Measurements from ENCODE around the gene ABCD3.
A peak's percentile ranks its signal among the peaks of the same experiment; 100 is the strongest.

ABCD3 gene

DNA sequence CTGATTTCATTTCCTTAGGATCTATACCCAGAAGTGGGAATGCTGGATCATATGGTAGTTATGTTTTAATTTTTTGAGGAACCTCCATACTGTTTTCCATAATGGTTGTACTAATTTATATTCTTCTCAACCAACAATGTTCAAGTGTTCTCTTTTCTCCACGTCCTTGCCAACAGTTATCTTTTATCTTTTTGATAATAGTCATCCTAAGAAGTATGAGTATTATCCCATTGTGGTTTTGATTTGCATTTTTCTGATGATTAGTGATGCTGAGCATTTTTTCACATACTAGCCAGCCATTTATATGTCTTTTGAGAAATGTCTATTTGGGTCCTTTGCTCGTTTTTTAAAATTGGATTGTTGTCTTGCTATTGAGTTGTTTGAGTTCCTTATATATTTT is 38.5 kb downstream of the ABCD3 start:
- H3K4me3 ChIP-seq (replicated peaks; ENCODE audit: low read depth, low read length), result no peak overlapping the region
- no peak for DNase-seq (ENCODE audit: extremely low read depth, low read depth)
- TF ChIP-seq, protein P1, sequence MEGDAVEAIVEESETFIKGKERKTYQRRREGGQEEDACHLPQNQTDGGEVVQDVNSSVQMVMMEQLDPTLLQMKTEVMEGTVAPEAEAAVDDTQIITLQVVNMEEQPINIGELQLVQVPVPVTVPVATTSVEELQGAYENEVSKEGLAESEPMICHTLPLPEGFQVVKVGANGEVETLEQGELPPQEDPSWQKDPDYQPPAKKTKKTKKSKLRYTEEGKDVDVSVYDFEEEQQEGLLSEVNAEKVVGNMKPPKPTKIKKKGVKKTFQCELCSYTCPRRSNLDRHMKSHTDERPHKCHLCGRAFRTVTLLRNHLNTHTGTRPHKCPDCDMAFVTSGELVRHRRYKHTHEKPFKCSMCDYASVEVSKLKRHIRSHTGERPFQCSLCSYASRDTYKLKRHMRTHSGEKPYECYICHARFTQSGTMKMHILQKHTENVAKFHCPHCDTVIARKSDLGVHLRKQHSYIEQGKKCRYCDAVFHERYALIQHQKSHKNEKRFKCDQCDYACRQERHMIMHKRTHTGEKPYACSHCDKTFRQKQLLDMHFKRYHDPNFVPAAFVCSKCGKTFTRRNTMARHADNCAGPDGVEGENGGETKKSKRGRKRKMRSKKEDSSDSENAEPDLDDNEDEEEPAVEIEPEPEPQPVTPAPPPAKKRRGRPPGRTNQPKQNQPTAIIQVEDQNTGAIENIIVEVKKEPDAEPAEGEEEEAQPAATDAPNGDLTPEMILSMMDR (IDR thresholded peaks at IDR 0.05; ENCODE audit: low read depth, low read length, missing control alignments), result no peak

DNA sequence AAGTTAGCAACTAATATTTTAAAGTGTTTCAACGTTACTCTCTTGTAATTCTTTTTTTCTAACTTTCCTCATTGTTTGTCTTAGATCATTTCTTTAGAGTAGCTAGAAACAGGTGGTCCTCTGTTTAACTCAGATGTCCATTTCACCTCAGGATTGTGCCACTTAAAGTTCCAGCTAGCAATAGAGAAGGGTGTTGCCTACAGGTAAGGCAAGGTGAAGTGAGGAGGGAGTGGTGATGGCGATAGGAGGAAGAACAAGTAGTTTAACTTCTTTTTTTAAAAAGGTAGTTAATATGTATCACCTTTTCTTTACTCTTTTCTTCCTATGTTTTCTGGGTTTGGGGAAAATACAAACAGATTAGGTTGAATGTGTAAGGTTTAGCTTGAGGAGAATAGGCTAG is 44.4 kb downstream of the ABCD3 start:
- TF ChIP-seq, protein P1 (IDR thresholded peaks at IDR 0.05; ENCODE audit: low read depth, low read length, missing control alignments), result no peak
- DNase-seq (ENCODE audit: extremely low read depth, low read depth), result no peak
- no peak overlapping the region for H3K4me3 ChIP-seq (replicated peaks; ENCODE audit: low read depth, low read length)

DNA sequence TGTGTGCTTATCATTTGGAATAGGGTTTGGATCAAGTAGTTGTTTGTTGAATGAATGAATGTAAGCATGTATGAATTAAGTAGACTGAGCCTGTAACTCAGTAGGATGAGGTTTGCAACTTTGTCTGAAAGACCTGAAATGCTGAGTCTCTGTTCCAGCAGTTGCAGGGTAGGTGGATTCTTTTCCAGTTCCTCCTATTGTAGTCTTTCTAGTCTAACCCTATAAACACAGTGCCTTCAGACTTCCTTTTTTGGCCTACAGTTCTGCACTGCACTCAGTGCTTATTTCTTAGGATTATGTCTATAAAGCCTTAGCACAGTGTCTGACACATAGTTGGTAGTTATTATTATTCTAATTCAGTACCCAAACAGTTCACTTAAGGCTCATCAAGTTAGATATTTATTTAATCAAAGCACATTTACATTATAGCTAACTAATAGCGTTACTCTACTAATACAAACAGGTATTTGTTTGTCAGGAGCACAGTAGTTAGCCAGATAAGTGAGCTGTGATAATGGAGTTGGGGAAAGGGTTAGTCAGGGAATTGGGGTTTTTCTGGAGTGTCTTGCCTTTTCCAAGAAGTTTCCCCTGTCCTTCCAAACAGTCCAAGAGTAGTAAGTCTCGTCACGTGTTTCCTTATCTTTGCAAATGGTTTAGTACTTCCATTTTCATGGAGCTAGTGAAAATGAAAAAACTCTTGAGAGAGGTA is 45.0 kb downstream of the ABCD3 start:
- no peak overlapping the region for H3K4me3 ChIP-seq (replicated peaks; ENCODE audit: low read depth, low read length)
- TF ChIP-seq, protein P1 (IDR thresholded peaks at IDR 0.05; ENCODE audit: low read depth, low read length, missing control alignments), result no peak
- DNase-seq (ENCODE audit: extremely low read depth, low read depth), result no peak

DNA sequence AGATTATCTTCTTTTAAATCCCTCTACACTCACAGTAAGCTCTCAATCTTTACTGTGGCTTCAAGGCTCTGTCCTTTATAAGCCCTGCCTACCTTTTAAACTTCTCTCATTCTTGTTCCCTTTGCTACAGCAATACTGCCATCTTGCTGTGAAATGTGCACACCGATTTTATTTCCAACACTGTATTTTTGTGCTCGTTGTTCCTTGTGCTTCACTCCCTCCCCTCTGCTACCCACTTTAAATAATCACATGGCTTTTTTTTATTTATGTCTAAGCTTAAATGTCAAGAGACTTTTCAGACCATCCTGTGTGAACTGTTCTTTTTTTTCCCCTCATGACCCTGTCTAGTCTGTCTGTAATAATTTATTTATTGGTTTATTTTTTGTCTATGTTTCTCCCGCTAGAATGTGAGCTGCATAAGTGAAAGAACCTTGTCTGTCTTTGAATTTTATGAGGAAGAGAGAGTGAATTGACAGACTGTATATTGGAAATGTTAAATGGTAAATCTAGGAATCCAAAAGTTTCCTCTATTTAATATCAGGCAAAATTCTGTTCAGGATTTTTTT is 45.7 kb downstream of the ABCD3 start:
- DNase-seq (ENCODE audit: extremely low read depth, low read depth), result peak; percentile 29
- TF ChIP-seq, protein P1 (IDR thresholded peaks at IDR 0.05; ENCODE audit: low read depth, low read length, missing control alignments), result peak; percentile 47
- H3K4me3 ChIP-seq (replicated peaks; ENCODE audit: low read depth, low read length), result no peak overlapping the region

DNA sequence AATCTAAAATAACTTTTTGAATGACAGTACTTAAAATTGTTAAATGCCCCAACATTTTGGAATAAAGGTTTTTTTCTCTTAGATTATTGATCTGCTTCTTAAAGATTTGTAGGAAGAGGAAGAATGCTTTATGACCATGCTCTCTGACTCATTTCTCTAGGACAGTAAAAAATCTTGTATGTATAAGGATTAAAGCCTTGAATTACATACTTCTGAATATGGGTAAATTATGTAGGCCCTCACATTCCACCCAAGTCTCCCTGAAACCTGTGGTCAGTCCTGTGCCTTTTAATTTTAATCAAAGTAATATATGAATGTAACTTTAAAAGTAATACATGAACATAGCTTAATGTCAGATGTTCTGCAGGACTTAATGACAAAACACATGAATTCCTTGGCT is 50.5 kb downstream of the ABCD3 start:
- no peak overlapping the region for H3K4me3 ChIP-seq (replicated peaks; ENCODE audit: low read depth, low read length)
- DNase-seq (ENCODE audit: extremely low read depth, low read depth), result no peak
- TF ChIP-seq, protein P1 (IDR thresholded peaks at IDR 0.05; ENCODE audit: low read depth, low read length, missing control alignments), result no peak

DNA sequence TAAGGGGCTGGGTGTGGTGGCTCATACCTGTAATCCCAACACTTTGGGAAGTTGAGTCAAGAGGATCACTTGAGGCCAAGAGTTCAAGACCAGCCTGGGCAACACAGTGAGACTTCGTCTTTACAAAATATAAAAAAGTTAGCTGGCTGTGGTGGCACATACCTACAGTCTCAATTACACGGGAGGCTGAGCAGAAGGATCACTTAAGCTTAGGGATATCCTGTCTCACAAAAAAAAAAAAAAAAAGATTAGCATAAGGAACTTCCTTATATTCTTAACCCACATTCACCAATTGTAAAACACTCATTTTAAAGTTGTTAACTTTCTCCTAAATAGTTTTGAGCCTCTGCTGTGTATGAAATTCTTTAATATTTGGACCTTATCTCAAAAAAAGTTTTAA is 53.1 kb downstream of the ABCD3 start:
- TF ChIP-seq, protein P1 (IDR thresholded peaks at IDR 0.05; ENCODE audit: low read depth, low read length, missing control alignments), result no peak
- no peak overlapping the region for H3K4me3 ChIP-seq (replicated peaks; ENCODE audit: low read depth, low read length)
- DNase-seq (ENCODE audit: extremely low read depth, low read depth), result no peak

Data from HFF-Myc (cell line).